K562 (cell line): Measurements from ENCODE around the gene SYNJ2.

Experiments
- BACH1 ChIP-seq: fragments of 200-800 bp; sonication (Bioruptor generic); IDR thresholded peaks from 2 replicates; pipeline ENCODE4 v1.6.1; 2016; ENCODE audit warnings: missing genetic modification characterization, missing compliant biosample characterization
- BHLHE40 ChIP-seq: IDR thresholded peaks from 2 replicates; pipeline ENCODE4 v1.6.1; 2011; ENCODE audit warnings: low read length, improper control_type of control experiment
- ETV6 ChIP-seq, 3 experiments: fragments of 150-350 bp in 1 of 3; sonication (generic) in 1 of 3; formaldehyde crosslinking in 1 of 3; IDR thresholded peaks; 2 replicates each; pipeline versions ENCODE4 v1.6.1 to v1.8.0; 2014 to 2022; ENCODE audit warnings: borderline replicate concordance in 2 of 3, low read depth in 2 of 3, antibody characterized with exemption in 1 of 3, low read length in 1 of 3, mild to moderate bottlenecking in 1 of 3, missing genetic modification reagents in 1 of 3
- NONO ChIP-seq, 2 experiments: fragments of 200-400 bp in 1 of 2; fragments of 450-650 bp in 1 of 2; formaldehyde crosslinking in 1 of 2; IDR thresholded peaks; 2 replicates each; pipeline ENCODE4 v1.6.1; 2017; ENCODE audit warnings: low read depth in 2 of 2, mild to moderate bottlenecking in 2 of 2, moderate library complexity in 2 of 2, low read length in 1 of 2
- NR2C2 ChIP-seq, 2 experiments: fragments of 200-800 bp in 1 of 2; sonication (Bioruptor generic) in 1 of 2; sonication (generic) in 1 of 2; formaldehyde crosslinking in 1 of 2; IDR thresholded peaks; 2 replicates each; pipeline versions ENCODE4 v1.6.1 to v1.8.0; 2016 to 2022; ENCODE audit warnings: mild to moderate bottlenecking in 1 of 2, missing compliant biosample characterization in 1 of 2, missing genetic modification characterization in 1 of 2, missing genetic modification reagents in 1 of 2
- RFX5 ChIP-seq: IDR thresholded peaks from 2 replicates; pipeline ENCODE4 v1.6.1; 2011; ENCODE audit warnings: low read depth, mild to moderate bottlenecking, improper control_type of control experiment, low read length
- TAF1 ChIP-seq: IDR thresholded peaks from 2 replicates; pipeline ENCODE4 v1.6.1; 2011; ENCODE audit warnings: mild to moderate bottlenecking, low read length, moderate library complexity; ENCODE audit not compliant: insufficient read depth, control insufficient read depth, severe bottlenecking; ENCODE audit errors: extremely low read depth
- ZNF274 ChIP-seq: IDR thresholded peaks from 2 replicates; pipeline ENCODE4 v1.6.1; 2011; ENCODE audit warnings: low read depth, mild to moderate bottlenecking, low read length, moderate library complexity, borderline replicate concordance
- TF ChIP-seq, protein P1 (sequence below), 3 experiments: IDR thresholded peaks in 2 of 3; conservative IDR thresholded peaks in 1 of 3; 2 replicates each; pipeline ENCODE4 v1.5.1; 2011 to 2012; ENCODE audit warnings: low read length in 3 of 3, mild to moderate bottlenecking in 3 of 3, control low read depth in 2 of 3, improper control_type of control experiment in 1 of 3, inconsistent platforms in 1 of 3, low read depth in 1 of 3, mixed read lengths in 1 of 3, moderate library complexity in 1 of 3; ENCODE audit not compliant: insufficient read depth in 2 of 3

DNA sequence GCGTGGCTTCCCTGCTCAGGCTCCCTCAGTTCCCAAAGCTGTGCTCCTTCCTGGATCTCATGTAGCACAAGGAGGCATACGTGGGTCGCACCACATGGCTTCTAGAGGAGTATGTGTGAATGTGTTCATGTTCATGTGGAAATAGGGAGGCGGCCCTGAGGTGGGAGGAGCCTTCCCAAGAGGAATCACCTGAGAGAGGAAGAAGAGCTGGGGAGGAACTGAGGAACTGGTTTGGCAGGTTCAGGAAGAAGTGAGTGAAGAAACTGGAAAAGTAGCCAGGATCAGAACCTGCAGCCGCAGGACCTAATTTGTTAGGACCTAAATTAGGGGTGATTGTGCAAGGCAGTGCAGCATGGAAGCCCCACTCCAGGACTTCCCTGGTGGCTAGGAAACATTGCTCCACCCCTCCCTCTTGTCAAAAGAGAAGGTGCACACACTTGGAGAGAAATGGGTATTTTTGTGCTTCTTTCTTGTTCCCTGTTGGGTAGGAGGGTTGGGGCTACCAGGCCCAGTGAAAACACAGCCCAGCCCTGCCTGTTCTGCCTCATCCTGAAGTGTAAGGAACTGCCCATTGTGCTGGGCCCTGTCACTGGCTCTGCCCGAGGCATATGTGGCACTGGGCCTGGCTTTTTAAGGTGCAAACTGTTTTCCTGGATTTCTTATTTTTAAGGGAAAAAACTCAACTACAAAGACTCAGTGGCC lies 20.7 kb downstream of the SYNJ2 start:
- TF ChIP-seq BHLHE40 (no peak), ETV6 (IDR thresholded peaks at IDR 0.05; ENCODE audit: borderline replicate concordance in 1 of 2, low read depth in 2 of 2, low read length in 1 of 2) (no peak), ETV6 (CRISPR knock-in tag; IDR thresholded peaks at IDR 0.05; ENCODE audit: borderline replicate concordance) (no peak), BACH1 (tag) (no peak), ZNF274 (no peak), RFX5 (no peak), NONO (IDR thresholded peaks at IDR 0.05; ENCODE audit: low read depth in 2 of 2, low read length in 1 of 2) (no peak), NR2C2 (CRISPR knock-in tag; IDR thresholded peaks at IDR 0.05) (no peak), NR2C2 (tag; IDR thresholded peaks at IDR 0.05) (no peak), TAF1 (no peak)
- TF ChIP-seq, protein P1, sequence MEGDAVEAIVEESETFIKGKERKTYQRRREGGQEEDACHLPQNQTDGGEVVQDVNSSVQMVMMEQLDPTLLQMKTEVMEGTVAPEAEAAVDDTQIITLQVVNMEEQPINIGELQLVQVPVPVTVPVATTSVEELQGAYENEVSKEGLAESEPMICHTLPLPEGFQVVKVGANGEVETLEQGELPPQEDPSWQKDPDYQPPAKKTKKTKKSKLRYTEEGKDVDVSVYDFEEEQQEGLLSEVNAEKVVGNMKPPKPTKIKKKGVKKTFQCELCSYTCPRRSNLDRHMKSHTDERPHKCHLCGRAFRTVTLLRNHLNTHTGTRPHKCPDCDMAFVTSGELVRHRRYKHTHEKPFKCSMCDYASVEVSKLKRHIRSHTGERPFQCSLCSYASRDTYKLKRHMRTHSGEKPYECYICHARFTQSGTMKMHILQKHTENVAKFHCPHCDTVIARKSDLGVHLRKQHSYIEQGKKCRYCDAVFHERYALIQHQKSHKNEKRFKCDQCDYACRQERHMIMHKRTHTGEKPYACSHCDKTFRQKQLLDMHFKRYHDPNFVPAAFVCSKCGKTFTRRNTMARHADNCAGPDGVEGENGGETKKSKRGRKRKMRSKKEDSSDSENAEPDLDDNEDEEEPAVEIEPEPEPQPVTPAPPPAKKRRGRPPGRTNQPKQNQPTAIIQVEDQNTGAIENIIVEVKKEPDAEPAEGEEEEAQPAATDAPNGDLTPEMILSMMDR (IDR thresholded peaks at IDR 0.05 in 2 of 3, conservative IDR thresholded peaks at IDR 0.05 in 1 of 3; ENCODE audit: insufficient read depth in 2 of 3, low read depth in 1 of 3, low read length in 3 of 3), result no peak
